ENCODE results near the gene ADAMTS1. TPM values are rescaled to one million over a fixed set of nuclear protein-coding genes. Genes with fewer than 3 reads are reported as not detected.

Gene ADAMTS1
- total and polyA plus RNA-seq, 2 of the 4 experiments (the other 2 are of a cell fraction) = 116 to 317 TPM

DNA sequence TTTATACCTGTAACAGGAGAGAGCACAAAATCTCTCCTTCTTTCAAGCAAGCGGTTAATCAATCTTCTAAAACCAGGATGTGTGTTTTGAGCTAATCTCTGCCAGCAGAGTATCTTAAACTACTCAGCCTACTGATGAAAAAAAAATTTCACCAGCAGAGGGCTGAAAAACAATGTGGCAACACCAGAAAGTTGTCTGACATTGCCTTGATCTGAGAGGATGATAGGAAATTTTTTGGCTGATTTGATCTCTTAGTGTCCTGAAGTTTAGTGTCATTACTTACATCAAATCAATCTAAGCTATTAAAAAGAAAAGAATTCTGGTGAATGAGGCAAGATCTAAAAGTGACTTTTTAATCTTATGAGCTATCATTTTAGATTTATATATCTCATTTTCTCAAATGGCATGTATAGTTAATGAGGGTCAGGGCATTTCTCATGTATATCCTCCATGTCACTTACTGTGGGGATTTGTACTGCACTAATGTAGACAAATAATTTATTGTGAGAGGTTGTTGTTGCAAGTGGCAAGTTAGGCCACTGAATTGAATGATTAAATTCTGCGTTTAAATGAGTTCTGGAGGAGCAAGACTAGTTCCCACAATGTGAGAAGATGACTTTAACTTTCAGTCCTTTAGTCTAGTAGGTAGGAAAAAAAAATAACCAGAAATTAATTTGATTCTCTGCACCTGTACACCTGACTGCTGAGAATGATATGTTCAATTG is 10.9 kb downstream of the ADAMTS1 start:
- no CpG with 5 or more reads among the region's 2 CpGs for WGBS, 2 experiments (ENCODE audit: extremely low coverage in 2 of 2, insufficient read length in 1 of 2)
- H2AK9ac ChIP-seq (replicated peaks; ENCODE audit: low read depth, low read length, poor library complexity) = no peak overlapping the region
- no peak overlapping the region for H3K27ac ChIP-seq (ENCODE audit: insufficient read depth, low read length)
- no peaks in the 10 kb centered on the region; the same call in none of the 2 replicates for H3K4me1 ChIP-seq (ENCODE audit: control insufficient read depth, insufficient read depth, low read length)
- H3K23ac ChIP-seq (ENCODE audit: low read depth, low read length) = no peak overlapping the region
- no peak overlapping the region for H4K8ac ChIP-seq (ENCODE audit: low read depth in 2 of 2, low read length in 2 of 2)
- H3K9ac ChIP-seq (ENCODE audit: low read depth, low read length) = no peak overlapping the region
- DNase-seq (peak; percentile 58), ATAC-seq (ENCODE audit: low read depth) (peak; percentile 6)
- in situ Hi-C loops (cut with MboI; ENCODE audit: low sequenced_read_pairs) (no loop called here), intact Hi-C loops (cut with micrococcal nuclease) (no loop called here), dilution Hi-C loops (cut with HindIII; ENCODE audit: low sequenced_read_pairs, unreplicated experiment) (no loop called here)
- H3K4me3 ChIP-seq (ENCODE audit: insufficient read depth, low read depth, low read length) = no peak overlapping the region
- H4K20me1 ChIP-seq (ENCODE audit: insufficient read depth, low read length) = peaks cover 50% of the 10 kb centered on the region
- BruUV-seq (replicated peaks) = no TSS peak
- no peak overlapping the region for H4K91ac ChIP-seq (ENCODE audit: insufficient read depth, low read depth, low read length)
- H3K27me3 ChIP-seq (ENCODE audit: control insufficient read depth, insufficient read depth, low read length) = no peaks in the 10 kb centered on the region
- H3K9me1 ChIP-seq (ENCODE audit: insufficient read depth, low read length) = peaks cover 8% of the 10 kb centered on the region
- no peaks in the 10 kb centered on the region for H3K9me3 ChIP-seq (ENCODE audit: control insufficient read depth, insufficient read depth, low read length)
- H2BK20ac ChIP-seq (ENCODE audit: low read depth, low read length) = no peak overlapping the region
- POLR2A ChIA-PET (ENCODE audit: unreplicated experiment) = no interaction called here
- H3K4me2 ChIP-seq (ENCODE audit: low read depth, low read length) = no peak overlapping the region
- H3K18ac ChIP-seq (ENCODE audit: low read depth, low read length) = no peak overlapping the region
- H2BK120ac ChIP-seq (ENCODE audit: low read depth, low read length) = no peak overlapping the region
- TF ChIP-seq CHD1 (IDR thresholded peaks at IDR 0.05; ENCODE audit: low read depth, low read length) (no peak), RFX5 (IDR thresholded peaks at IDR 0.05; ENCODE audit: low read depth, low read length) (no peak), CEBPB (IDR thresholded peaks at IDR 0.05; ENCODE audit: low read depth, low read length) (peak; percentile 48; the same call in 1 of the 2 replicates), MAFK (IDR thresholded peaks at IDR 0.05; ENCODE audit: low read depth, low read length) (no peak), BHLHE40 (IDR thresholded peaks at IDR 0.05; ENCODE audit: low read depth, low read length) (no peak), POLR2A (IDR thresholded peaks at IDR 0.05; ENCODE audit: low read depth, low read length) (peak; percentile 53; the same call in 1 of the 2 replicates), NFE2L2 (IDR thresholded peaks at IDR 0.05; ENCODE audit: low read depth, low read length) (no peak), FOS (IDR thresholded peaks at IDR 0.05; ENCODE audit: low read depth, low read length) (no peak), RCOR1 (IDR thresholded peaks at IDR 0.05; ENCODE audit: insufficient replicate concordance, low read length) (no peak), SMC3 (IDR thresholded peaks at IDR 0.05; ENCODE audit: low read depth, low read length) (0 out of 2 replicates have a peak, but pooled peaks have one; percentile 19)
- TF ChIP-seq, protein P1, sequence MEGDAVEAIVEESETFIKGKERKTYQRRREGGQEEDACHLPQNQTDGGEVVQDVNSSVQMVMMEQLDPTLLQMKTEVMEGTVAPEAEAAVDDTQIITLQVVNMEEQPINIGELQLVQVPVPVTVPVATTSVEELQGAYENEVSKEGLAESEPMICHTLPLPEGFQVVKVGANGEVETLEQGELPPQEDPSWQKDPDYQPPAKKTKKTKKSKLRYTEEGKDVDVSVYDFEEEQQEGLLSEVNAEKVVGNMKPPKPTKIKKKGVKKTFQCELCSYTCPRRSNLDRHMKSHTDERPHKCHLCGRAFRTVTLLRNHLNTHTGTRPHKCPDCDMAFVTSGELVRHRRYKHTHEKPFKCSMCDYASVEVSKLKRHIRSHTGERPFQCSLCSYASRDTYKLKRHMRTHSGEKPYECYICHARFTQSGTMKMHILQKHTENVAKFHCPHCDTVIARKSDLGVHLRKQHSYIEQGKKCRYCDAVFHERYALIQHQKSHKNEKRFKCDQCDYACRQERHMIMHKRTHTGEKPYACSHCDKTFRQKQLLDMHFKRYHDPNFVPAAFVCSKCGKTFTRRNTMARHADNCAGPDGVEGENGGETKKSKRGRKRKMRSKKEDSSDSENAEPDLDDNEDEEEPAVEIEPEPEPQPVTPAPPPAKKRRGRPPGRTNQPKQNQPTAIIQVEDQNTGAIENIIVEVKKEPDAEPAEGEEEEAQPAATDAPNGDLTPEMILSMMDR (conservative IDR thresholded peaks at IDR 0.05; ENCODE audit: low read depth, low read length) = peak; percentile 38
- CTCF ChIA-PET = interaction anchor here (0.7 to 1.3 kb wide), 3 partner anchors 17 to 64 kb away, joined by 3 to 6 read pairs (median 6); no protein-coding TSS in a partner anchor
- no peak overlapping the region for H3K56ac ChIP-seq (ENCODE audit: extremely low read depth, insufficient read depth, low read length)
- H3K36me3 ChIP-seq (ENCODE audit: control insufficient read depth, insufficient read depth, low read length) = peaks cover 21% of the 10 kb centered on the region
- H3K4ac ChIP-seq (ENCODE audit: low read depth, low read length) = no peak overlapping the region
- no peak overlapping the region for H2BK5ac ChIP-seq (ENCODE audit: low read depth, low read length, poor library complexity, severe bottlenecking)
- peak overlapping the region; percentile 53; the same call in 1 of the 2 replicates for H2AK5ac ChIP-seq (ENCODE audit: low read depth, low read length)
- H2BK15ac ChIP-seq (ENCODE audit: low read depth, low read length) = no peak overlapping the region
- peaks cover 0 to 21% of the 10 kb centered on the region in 2 experiments; a peak in 2 of 4 replicates for H3K79me1 ChIP-seq (ENCODE audit: low read depth in 1 of 2, low read length in 2 of 2)
- H4K5ac ChIP-seq (ENCODE audit: low read depth, low read length) = no peak overlapping the region
- no peak overlapping the region for H2AFZ ChIP-seq (replicated peaks; ENCODE audit: low read length, poor library complexity)
- H3K14ac ChIP-seq (replicated peaks; ENCODE audit: low read depth, low read length) = no peak overlapping the region
